WI38 (cell line): ENCODE measurements around the gene C3orf62.
"Not testable (repeated sequence)": the region's sequence is repeated elsewhere in the genome, so short reads cannot be mapped to it uniquely, and the experiment has no call there.

Source experiments
- H3K4me3 ChIP-seq: 2 replicates; pipeline ENCODE4 v1.5.1; 2011; ENCODE audit warnings: low read depth, mild to moderate bottlenecking, control low read depth, low read length
- CTCF ChIP-seq: IDR thresholded peaks from 2 replicates; pipeline ENCODE4 v1.5.1; 2012; ENCODE audit warnings: low read depth, mild to moderate bottlenecking, control low read depth, low read length

The C3orf62 gene

GRCh38 chr3:49237344-49237743 lies 39.7 kb downstream of the C3orf62 start:
- TF ChIP-seq CTCF, result no peak

GRCh38 chr3:49236226-49236625 lies 40.8 kb downstream of the C3orf62 start:
- no peak overlapping the region for H3K4me3 ChIP-seq
- no peak for TF ChIP-seq CTCF

More at GRCh38 chr3:49237344-49237743, 39.7 kb downstream of the C3orf62 start:
- H3K4me3 ChIP-seq, result no peak overlapping the region

- not testable (repeated sequence) for H3K4me3 ChIP-seq
Observed at GRCh38 chr3:49228817-49229216, 48.2 kb downstream of the C3orf62 start.

- H3K4me3 ChIP-seq, result no peak overlapping the region
- no peak for TF ChIP-seq CTCF
Observed at GRCh38 chr3:49222002-49222401, 55.0 kb downstream of the C3orf62 start.

- H3K4me3 ChIP-seq, result not testable (repeated sequence)
Observed at GRCh38 chr3:49220985-49221563, 56.0 kb downstream of the C3orf62 start.

GRCh38 chr3:49219132-49219531 lies 57.9 kb downstream of the C3orf62 start:
- no peak overlapping the region for H3K4me3 ChIP-seq
- TF ChIP-seq CTCF, result no peak
